Measurements from ENCODE around the gene C1QTNF12.

C1QTNF12 gene

GRCh38 chr1:1279028-1279427, 32.5 kb upstream of the C1QTNF12 start:
- no peak for DNase-seq (ENCODE audit: extremely low read depth, low read depth)

GRCh38 chr1:1278620-1279019, 32.1 kb upstream of the C1QTNF12 start:
- DNase-seq (ENCODE audit: extremely low read depth, low read depth), result no peak
- no peak for TF ChIP-seq CTCF (IDR thresholded peaks at IDR 0.05; ENCODE audit: low read depth, low read length)

More at GRCh38 chr1:1279028-1279427, 32.5 kb upstream of the C1QTNF12 start:
- no peak for TF ChIP-seq CTCF (IDR thresholded peaks at IDR 0.05; ENCODE audit: low read depth, low read length)

- no peak for DNase-seq (ENCODE audit: extremely low read depth, low read depth)
- TF ChIP-seq CTCF (IDR thresholded peaks at IDR 0.05; ENCODE audit: low read depth, low read length), result no peak
Measured at GRCh38 chr1:1275836-1276235, 29.3 kb upstream of the C1QTNF12 start.

- TF ChIP-seq CTCF (IDR thresholded peaks at IDR 0.05; ENCODE audit: low read depth, low read length), result no peak
- DNase-seq (ENCODE audit: extremely low read depth, low read depth), result no peak
Measured at GRCh38 chr1:1274931-1275431, 28.5 kb upstream of the C1QTNF12 start.

GRCh38 chr1:1274299-1274930, 27.9 kb upstream of the C1QTNF12 start:
- no peak for DNase-seq (ENCODE audit: extremely low read depth, low read depth)
- TF ChIP-seq CTCF (IDR thresholded peaks at IDR 0.05; ENCODE audit: low read depth, low read length), result no peak

GRCh38 chr1:1273512-1274298, 27.2 kb upstream of the C1QTNF12 start, which contains the start of gene UBE2J2:
UBE2J2 (minus strand) TSS chr1:1273854; CDS start chr1:1267992, 5,862 bp downstream.
- no peak for TF ChIP-seq CTCF (IDR thresholded peaks at IDR 0.05; ENCODE audit: low read depth, low read length)
- peak; percentile 86 for DNase-seq (ENCODE audit: extremely low read depth, low read depth)

GRCh38 chr1:1273209-1273511, 26.6 kb upstream of the C1QTNF12 start:
- TF ChIP-seq CTCF (IDR thresholded peaks at IDR 0.05; ENCODE audit: low read depth, low read length), result no peak
- no peak for DNase-seq (ENCODE audit: extremely low read depth, low read depth)
